SU-DHL-6 (cell line): Measurements from ENCODE around the gene FAM217A.

Experiments
- EZH2phosphoT487 ChIP-seq: fragments of 200-600 bp; sonication (generic), shearing (Covaris generic); conservative IDR thresholded peaks from 2 replicates; pipeline ENCODE4 v1.6.1; 2018; ENCODE audit warnings: mild to moderate bottlenecking, antibody characterized with exemption, low read length, moderate library complexity, mixed read lengths
- TF ChIP-seq, protein P1 (sequence below): fragments of 200-600 bp; sonication (generic); IDR thresholded peaks from one replicate; pipeline ENCODE4 v1.5.1; 2017; ENCODE audit warnings: antibody characterized with exemption, mild to moderate bottlenecking, low read length, moderate library complexity; ENCODE audit not compliant: insufficient read depth, poor library complexity, severe bottlenecking

DNA sequence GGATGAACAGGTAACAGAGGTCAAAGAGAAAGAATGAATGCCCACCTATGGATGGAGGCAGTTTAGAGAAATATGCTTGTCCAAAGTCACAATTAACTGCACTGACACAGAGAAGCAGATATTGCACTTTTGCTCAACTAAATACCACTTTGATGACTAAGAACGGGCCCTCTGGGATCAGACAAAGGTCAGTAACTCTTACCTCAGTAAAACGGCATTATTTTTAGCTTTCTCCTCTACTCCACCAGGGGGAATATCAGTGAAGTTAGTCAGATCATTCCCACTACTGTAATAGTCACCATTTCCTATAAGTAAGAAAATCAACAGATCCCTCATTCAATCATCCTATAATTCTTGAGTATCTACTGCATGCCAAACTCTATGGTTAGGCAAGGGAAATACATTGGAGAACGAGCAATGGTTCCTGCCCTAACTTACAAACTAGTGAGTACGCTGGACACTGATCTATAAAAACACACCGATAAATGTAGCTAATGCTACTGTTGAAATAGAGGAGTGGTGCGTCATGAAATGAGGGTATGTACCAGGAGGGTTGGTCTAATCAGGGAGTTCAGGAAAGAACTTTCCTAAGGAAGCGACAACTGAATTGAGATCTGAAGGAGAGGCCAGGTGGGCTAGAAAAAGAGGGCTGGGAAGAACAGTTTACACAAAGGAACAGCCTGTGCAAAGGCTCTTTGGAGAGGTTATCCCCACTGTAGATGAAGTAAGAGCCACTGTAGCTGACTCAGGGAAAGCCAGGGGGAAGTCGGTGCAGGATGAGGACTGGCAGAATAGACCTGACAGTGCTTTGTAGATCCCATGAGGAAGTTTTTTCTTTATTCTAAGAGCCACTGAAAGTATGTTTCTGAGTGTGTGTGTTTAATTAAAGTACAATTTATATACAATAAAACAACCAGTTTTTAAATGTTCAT is 47.3 kb upstream of the FAM217A start:
- TF ChIP-seq, protein P1, sequence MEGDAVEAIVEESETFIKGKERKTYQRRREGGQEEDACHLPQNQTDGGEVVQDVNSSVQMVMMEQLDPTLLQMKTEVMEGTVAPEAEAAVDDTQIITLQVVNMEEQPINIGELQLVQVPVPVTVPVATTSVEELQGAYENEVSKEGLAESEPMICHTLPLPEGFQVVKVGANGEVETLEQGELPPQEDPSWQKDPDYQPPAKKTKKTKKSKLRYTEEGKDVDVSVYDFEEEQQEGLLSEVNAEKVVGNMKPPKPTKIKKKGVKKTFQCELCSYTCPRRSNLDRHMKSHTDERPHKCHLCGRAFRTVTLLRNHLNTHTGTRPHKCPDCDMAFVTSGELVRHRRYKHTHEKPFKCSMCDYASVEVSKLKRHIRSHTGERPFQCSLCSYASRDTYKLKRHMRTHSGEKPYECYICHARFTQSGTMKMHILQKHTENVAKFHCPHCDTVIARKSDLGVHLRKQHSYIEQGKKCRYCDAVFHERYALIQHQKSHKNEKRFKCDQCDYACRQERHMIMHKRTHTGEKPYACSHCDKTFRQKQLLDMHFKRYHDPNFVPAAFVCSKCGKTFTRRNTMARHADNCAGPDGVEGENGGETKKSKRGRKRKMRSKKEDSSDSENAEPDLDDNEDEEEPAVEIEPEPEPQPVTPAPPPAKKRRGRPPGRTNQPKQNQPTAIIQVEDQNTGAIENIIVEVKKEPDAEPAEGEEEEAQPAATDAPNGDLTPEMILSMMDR, result no peak
- no peak for TF ChIP-seq EZH2phosphoT487
